Lower leg skin (tissue), 4 donors: ENCODE results near the gene MYMX. TPM values are rescaled to one million over a fixed set of nuclear protein-coding genes. Genes with fewer than 3 reads are reported as not detected.
"Not testable (repeated sequence)": the region's sequence is repeated elsewhere in the genome, so short reads cannot be mapped to it uniquely, and the experiment has no call there.

ENCODE experiments used
- DNase-seq, 2 donors: peaks; one replicate each; pipeline ENCODE4 v3.0.0-alpha.2; 2019; ENCODE audit warnings: low spot score in 2 of 2
- H3K4me3 ChIP-seq: fragments of 200-600 bp; sonication (generic); 2 replicates; pipeline ENCODE4 v1.5.1; 2017; ENCODE audit warnings: mild to moderate bottlenecking, low read depth; ENCODE audit not compliant: poor library complexity, severe bottlenecking
- POLR2A ChIP-seq, 2 donors: fragments of 450-650 bp; IDR thresholded peaks; one replicate each; pipeline ENCODE4 v1.6.1; 2016 to 2017; ENCODE audit warnings: antibody characterized with exemption in 2 of 2, mild to moderate bottlenecking in 1 of 2, moderate library complexity in 1 of 2
- WGBS, 2 donors: methylation state at CpG; one replicate each; pipeline ENCODE4 v1.1.5; 2018; 5-methylcytosine and 5-hydroxymethylcytosine counted together
- intact Hi-C: fragments of 100-400 bp; cut with DNase I; formaldehyde crosslinking; loops from one replicate; pipeline ENCODE4 v1.15.0; 2023; ENCODE audit warnings: low total_unique reads
- total RNA-seq, 4 donors: library from RNA; depleted of rRNA; stranded (reverse); fragments of >200 nt; gene quantifications; one replicate each; pipeline ENCODE4 v1.1.0, GENCODE V29; 2016
- TF ChIP-seq, protein P1 (sequence below), 3 donors: fragments of 450-650 bp; IDR thresholded peaks; one replicate each; pipeline ENCODE4 v1.5.1; 2016; ENCODE audit warnings: antibody characterized with exemption in 3 of 3, mild to moderate bottlenecking in 3 of 3, moderate library complexity in 2 of 3

MYMX gene
- total RNA-seq, 4 donors from 2014 or later, result 0.69 TPM; not detected in 3

- TF ChIP-seq, protein P1, sequence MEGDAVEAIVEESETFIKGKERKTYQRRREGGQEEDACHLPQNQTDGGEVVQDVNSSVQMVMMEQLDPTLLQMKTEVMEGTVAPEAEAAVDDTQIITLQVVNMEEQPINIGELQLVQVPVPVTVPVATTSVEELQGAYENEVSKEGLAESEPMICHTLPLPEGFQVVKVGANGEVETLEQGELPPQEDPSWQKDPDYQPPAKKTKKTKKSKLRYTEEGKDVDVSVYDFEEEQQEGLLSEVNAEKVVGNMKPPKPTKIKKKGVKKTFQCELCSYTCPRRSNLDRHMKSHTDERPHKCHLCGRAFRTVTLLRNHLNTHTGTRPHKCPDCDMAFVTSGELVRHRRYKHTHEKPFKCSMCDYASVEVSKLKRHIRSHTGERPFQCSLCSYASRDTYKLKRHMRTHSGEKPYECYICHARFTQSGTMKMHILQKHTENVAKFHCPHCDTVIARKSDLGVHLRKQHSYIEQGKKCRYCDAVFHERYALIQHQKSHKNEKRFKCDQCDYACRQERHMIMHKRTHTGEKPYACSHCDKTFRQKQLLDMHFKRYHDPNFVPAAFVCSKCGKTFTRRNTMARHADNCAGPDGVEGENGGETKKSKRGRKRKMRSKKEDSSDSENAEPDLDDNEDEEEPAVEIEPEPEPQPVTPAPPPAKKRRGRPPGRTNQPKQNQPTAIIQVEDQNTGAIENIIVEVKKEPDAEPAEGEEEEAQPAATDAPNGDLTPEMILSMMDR (IDR thresholded peaks at IDR 0.05), result no peak
- no peak for TF ChIP-seq POLR2A (IDR thresholded peaks at IDR 0.05)
- no peak overlapping the region for H3K4me3 ChIP-seq
- WGBS, 2 donors, result 55 to 66% methylated on average over 4 of the region's 4 CpGs
- no peak for DNase-seq
- intact Hi-C loops, result no loop called here
These were observed 37.6 kb upstream of the MYMX start for GRCh38 chr6:44179072-44179536.

GRCh38 chr6:44179648-44180047 lies 37.1 kb upstream of the MYMX start:
- WGBS, 2 donors, result 86 to 90% methylated on average over 7 of the region's 7 CpGs
- TF ChIP-seq POLR2A (IDR thresholded peaks at IDR 0.05), result no peak
- TF ChIP-seq, protein P1 (IDR thresholded peaks at IDR 0.05), result no peak
- no peak for DNase-seq
- intact Hi-C loops, result no loop called here
- no peak overlapping the region for H3K4me3 ChIP-seq

DNA sequence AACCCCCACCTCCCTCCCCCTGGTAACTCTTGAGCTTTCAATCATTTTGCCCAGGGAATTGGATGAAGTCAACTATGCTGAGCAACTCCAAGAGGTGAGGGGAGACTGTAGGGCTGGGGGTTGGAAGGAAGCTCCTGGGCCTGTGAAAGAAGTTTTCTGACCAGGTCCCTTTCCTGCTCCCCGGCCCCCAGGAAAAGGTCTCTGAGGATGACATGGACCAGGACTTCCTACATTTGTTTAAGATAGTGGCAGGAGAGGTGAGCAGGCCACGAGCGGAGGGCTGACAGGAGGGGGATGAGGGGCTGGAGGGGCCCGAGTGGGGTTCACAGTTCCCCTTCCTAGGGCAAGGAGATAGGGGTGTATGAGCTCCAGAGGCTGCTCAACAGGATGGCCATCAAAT lies 36.3 kb upstream of the MYMX start:
- TF ChIP-seq POLR2A (IDR thresholded peaks at IDR 0.05), result no peak
- TF ChIP-seq, protein P1 (IDR thresholded peaks at IDR 0.05), result no peak
- 91 to 96% methylated on average over 4 of the region's 4 CpGs for WGBS, 2 donors
- no peak overlapping the region for H3K4me3 ChIP-seq
- no peak for DNase-seq
- intact Hi-C loops, result no loop called here

DNA sequence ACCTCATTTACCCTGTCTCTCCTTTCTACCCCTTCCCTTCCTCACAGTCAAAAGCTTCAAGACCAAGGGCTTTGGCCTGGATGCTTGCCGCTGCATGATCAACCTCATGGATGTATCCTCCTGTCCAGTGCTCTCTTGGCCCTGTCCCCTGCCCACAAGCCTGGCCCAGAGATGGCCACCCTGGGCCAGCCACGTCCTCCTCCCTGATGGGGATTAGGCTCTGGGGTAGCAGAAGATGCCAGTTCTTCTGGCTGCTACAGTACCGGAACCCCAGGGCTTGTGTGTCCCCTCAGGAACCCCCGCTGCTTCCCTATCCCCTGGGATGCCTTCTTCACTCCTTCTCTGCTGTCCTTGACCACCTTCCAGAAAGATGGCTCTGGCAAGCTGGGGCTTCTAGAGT lies 35.8 kb upstream of the MYMX start:
- WGBS, 2 donors, result 85 to 89% methylated on average over 4 of the region's 4 CpGs
- TF ChIP-seq, protein P1 (IDR thresholded peaks at IDR 0.05), result no peak
- TF ChIP-seq POLR2A (IDR thresholded peaks at IDR 0.05), result no peak
- DNase-seq, result no peak
- intact Hi-C loops, result no loop called here
- no peak overlapping the region for H3K4me3 ChIP-seq

DNA sequence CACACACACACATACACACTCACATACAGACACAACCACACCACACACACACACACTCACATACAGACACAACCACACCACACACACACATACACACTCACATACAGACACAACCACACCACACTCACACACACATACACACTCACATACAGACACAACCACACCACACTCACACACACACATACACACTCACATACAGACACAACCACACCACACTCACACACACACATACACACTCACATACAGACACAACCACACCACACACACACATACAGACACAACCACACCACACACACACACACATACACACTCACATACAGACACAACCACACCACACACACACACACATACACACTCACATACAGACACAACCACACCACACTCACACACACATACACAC lies 34.9 kb upstream of the MYMX start:
- DNase-seq, H3K4me3 ChIP-seq, intact Hi-C loops: not testable (repeated sequence)

- intact Hi-C loops, result no loop called here
- no peak overlapping the region for H3K4me3 ChIP-seq
- DNase-seq, result no peak
- 95% methylated on average over 4 of the region's 4 CpGs for WGBS, 2 donors
- no peak for TF ChIP-seq POLR2A (IDR thresholded peaks at IDR 0.05)
- TF ChIP-seq, protein P1 (IDR thresholded peaks at IDR 0.05), result no peak
These were observed 33.8 kb upstream of the MYMX start for GRCh38 chr6:44182911-44183390.
